T-helper 2 cell (primary cell): Measurements from ENCODE around the gene C11orf65.

ENCODE experiments used
- DNase-seq, 5 experiments: peaks; one replicate each; pipeline versions ENCODE4 v3.0.0 to v3.0.0-alpha.2; 2012 to 2022
- total RNA-seq, 2 donors: gene quantifications; one replicate each; lab custom pipeline; 2026; lab: John Stamatoyannopoulos, UW

Gene C11orf65
- total RNA-seq, result 0 to 0.61 reads per million in 2 donors

- peak; percentile 84 to 96 (median 92) for DNase-seq
Observed at GRCh38 chr11:108467091-108467823, at the start of gene C11orf65. C11orf65 (minus strand) TSS chr11:108467529; CDS start chr11:108461559, 5,970 bp downstream.

DNA sequence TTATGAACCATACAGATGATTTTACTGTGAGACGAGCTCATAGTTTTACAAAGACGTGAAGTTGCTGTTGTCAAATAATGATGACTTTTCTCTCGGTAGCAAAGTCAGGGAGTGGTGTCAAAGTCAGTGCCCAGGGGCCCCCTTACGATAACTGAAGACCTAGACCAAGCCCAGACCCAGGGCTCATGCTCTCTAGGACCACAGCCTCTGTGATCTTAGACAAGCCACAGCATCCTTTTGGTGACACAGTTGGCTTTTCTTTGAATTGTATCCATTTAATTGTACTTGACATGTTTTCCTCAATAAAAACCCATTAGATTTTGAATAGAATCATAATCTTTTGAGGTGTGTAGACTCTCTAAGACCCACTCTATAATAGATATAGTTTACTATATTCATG, 48.8 kb upstream of the C11orf65 start:
- no peak for DNase-seq

DNA sequence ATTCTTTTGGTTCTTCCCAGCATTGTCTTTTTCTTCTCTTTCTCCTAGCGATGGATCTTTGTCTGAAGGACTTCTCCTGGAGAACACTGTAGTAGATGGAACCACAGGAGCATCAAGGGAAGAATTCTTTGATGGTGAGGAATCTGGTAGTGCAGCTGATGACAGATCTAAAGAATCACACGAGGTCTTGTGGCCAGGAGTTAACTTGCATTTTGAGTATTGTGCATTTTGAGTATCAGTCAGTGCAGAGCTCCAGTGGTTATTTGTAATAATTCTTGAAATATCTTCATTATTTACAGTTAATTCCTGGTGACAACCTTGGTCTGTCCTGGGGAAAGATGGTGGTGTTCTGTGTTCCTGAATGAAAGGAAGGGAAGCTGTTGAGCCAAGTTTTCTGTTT, 45.4 kb upstream of the C11orf65 start:
- DNase-seq, result no peak

DNA sequence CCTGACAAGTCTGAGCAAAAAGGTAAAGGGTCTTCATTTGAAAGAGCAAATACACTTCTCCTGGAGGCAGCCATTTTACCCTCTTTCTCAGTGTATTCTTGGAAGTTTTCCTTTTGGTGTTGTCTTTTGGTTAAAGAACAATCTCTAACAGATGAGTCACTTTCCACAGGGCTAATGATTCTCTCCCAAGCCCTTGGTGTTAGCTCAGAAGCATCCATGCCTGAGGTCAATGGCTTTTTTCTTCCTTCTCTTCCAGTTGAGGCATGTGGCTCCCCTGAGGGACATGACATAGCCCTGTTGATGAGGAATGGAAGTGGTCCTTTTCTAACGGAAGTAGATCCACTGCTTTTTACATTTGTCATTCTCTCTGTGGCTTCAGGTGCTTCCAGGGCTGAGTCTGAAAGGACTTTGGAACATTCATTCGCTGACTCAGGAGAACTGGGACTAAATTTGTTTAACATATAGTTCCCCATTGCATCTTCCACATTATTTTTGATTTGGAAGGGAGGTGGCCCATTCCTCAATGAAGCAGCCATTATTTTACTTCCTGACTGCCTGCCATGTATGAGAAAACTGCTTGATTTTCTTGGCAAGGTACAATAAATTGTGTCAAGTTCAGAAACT, 44.6 kb upstream of the C11orf65 start:
- DNase-seq, result no peak

GRCh38 chr11:108508653-108509593, 41.6 kb upstream of the C11orf65 start:
- DNase-seq, result no peak

DNA sequence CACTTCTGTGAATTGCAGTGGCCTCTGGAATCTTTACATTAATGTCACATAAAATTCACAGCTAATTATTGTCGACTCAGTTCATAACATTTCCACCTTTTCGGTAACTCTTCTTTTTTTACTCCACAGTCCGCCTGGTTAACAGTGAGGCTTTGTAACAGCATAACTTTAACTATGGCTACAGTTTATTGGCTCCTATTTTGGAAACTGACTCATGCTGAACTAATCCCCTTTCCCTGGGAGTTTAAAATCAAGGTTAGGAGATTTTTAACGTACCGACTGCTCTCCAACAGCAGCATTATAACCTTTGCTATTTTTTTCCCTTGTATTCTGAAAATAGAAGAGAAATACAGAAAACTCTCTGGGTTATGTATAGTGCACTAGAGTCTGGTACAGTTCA, 34.1 kb upstream of the C11orf65 start:
- DNase-seq, result no peak

GRCh38 chr11:108500721-108501120, 33.4 kb upstream of the C11orf65 start:
- DNase-seq, result no peak

GRCh38 chr11:108500169-108500568, 32.8 kb upstream of the C11orf65 start:
- DNase-seq, result no peak

- DNase-seq, result no peak
Observed at GRCh38 chr11:108498816-108499408, 31.6 kb upstream of the C11orf65 start.

DNA sequence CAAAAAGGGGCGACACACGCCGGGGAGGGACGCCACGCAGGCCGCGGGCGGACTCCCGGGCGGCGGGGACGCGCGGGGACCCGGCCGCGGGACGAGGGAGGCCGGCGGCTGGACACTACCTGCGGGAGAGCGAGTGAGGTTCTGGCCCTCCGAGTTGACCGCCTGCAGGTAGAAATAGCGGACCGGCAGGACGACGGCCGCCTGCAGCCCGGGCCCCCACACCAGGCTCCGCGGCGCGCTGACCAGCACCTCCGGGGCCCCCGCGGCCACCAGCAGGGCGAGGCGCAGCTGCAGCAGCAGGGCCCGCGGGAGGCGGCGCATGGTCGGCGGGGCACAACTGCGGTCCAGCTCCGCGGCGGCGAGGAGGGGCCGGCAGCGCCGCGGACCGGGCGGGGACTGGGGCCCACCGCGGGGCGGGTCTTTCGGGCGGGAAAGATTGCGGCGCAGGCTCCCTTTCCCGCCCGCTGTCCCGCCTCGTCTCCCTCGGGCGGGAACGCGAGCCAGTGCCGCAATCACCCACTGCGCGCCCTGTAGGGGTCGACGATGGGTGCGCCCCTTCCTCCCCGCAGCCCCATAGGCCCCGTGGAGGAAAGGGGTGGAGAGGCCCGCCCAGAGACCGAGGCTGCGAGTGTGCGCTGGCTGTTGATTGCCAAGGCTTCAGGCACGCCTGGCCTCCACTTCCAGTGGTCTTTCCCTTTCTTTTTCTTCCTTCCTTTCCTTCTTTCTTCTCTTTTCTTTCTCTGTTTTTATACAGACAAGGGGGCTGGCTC, 30.9 kb upstream of the C11orf65 start, which contains the start of gene POGLUT3:
TSS of gene POGLUT3 (minus strand) at position 339 of the 770 bp plus-strand sequence. CDS start at position 321, 18 bp downstream.
- DNase-seq, result peak in 4 of 5 experiments; percentile 2 to 69 (median 34)

DNA sequence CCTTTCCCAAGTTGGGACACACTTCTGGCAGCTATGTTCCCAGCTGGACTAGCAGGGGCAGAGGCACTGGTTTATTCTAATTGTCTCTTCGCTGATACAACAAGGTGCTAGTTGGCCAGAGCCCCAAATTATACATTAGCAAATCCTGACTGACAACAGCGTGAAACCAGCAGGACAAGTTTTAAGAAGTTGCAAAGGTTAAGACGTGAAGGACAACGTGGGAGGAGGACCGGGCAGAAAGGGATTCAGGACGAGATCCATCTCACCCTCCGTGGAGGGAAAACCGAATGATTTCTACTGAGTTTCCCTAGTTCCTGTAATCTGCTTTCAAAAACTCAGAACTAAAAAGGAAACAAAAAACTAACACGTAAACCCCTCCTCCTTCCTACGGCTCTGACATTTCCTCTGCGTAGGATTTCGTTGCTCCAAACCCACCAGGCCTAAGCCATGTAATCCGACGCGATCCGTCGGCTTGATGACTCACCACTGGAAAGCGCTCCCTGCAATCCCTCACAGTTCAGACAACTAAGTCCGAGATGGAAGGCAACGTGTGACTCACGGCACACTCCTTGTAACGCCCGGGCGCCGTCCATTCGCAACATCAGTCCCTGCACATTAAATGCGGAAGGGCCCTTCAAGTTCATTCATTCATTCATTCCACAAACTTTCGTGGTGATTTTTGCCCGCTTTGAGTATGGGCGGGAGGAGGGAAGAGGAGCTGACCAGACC, 30.2 kb upstream of the C11orf65 start:
- peak; percentile 24 to 84 (median 65) for DNase-seq

DNA sequence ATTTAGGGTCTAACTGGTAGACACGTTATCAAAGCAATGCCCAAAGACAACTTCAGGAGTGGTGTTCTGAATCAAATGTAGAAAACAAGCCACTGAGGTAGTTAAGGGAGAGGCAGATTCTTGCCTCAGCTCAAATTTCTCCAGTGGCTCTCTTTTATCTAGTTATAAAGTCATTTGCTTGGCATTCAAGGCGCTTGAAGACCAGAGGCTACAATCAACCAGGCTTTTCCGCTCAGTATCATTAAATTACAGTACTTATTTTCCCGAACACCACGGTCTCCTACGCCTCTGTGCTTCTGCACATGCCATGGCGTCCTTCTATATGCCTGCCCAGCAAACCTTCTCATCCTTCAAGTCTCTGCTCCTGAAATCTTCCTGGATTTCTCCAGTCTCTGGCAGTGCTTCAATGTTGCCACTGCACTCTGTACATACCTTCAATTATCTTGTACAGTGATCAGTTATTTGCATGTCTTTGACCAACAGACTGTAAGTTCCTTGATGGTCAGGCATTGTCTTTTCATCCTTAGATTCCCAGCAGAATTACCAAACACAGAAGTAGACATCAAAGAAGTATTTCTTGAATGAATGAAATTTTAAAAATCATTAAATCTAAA, 29.4 kb upstream of the C11orf65 start:
- no peak for DNase-seq

DNA sequence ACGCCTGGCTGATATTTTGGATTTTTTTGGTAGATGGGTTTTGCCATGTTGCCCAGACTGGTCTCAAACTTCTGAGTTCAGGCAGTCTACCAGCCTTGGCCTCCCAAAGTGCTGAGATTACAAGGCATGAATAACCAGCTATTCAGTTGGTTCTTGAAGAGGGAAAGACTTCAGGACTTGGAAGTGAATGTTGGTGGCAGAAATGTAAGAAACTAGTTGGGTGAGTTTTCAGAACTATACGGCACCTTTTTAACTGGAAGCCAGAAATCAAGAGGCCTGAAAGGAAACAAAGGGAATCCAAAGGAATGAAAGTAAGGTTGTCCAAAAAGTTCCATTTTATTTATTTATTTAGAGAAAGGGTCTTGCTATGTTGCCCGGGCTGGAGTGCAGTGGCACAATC, 28.0 kb upstream of the C11orf65 start:
- DNase-seq, result no peak

GRCh38 chr11:108494182-108494581, 26.9 kb upstream of the C11orf65 start:
- DNase-seq, result no peak

GRCh38 chr11:108491936-108492335, 24.6 kb upstream of the C11orf65 start:
- DNase-seq, result no peak

- DNase-seq, result no peak
Observed at GRCh38 chr11:108486828-108487227, 19.5 kb upstream of the C11orf65 start.

DNA sequence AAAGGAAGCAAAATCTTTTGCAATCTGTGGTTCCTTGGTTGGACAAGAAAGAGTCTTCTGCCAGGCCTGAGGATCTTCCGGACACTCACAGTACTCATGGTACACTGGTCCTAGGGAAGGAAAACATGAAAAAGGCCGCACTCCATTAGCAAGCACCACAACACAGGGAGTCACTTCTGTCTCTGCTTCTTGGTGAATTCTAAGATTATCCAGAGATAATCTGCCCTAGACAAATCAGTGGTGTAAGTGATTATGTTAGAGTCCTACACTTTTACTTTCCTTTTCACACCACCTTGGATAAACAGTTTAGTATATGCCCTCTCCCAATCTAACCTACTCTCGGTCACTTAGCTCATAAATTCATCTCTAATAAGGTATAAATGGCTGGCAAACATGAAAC, 19.0 kb upstream of the C11orf65 start:
- peak in 1 of 5 experiments; percentile 9 for DNase-seq

DNA sequence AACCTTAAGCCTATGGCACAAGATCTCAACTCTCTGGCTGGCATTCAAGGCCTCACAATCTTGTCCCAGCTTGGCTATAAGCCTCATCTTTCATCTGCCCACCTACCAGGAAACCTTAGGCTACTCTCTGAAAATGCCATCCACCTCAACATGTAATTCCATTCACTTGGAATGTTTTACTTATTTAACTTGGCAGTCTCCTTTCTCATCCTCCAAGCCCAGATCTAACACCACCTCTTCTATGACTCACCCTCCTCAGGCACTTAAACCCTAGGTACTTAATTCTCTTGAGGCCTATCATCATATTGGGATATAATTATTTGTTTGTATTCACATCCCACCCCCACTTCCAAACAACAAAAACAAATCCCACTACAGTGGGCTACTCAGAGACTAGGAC, 15.8 kb upstream of the C11orf65 start:
- DNase-seq, result no peak

GRCh38 chr11:108474664-108475463, 7.5 kb upstream of the C11orf65 start:
- DNase-seq, result no peak

DNA sequence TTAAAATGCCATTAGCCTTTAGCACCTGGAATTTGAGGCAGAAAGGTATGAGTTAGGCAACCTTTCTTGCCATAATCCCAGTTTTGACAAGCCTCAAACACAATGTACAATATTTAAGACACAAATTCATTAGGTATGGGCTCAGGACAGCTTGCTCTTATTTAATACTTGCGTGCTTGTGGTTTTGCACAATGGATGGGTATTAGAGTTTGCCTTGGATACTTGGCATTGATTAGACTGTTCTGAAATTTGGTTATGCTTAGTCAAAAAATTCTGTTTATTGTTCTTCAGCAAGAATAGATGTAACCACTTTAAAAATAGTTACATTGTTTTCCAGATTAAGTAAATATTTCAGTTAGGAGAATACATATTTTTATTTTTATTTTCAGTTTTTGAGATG, 5.4 kb upstream of the C11orf65 start:
- DNase-seq, result no peak
